Activated CD4-positive, alpha-beta T cell treated with anti-CD3 and anti-CD28 coated beads, Interleukin-2, amount 50 U/mL, for 48 hours (primary cell): ENCODE data around the gene TBKBP1.
"Not testable (repeated sequence)": the region's sequence is repeated elsewhere in the genome, so short reads cannot be mapped to it uniquely, and the experiment has no call there.

Source experiments
- DNase-seq, 2 experiments: peaks; one replicate each; pipeline ENCODE4 v3.0.0-alpha.2; 2020

Gene TBKBP1

GRCh38 chr17:47735139-47735464 lies 41.1 kb downstream of the TBKBP1 start:
- DNase-seq, result no peak

GRCh38 chr17:47735536-47736011 lies 41.6 kb downstream of the TBKBP1 start:
- DNase-seq, result no peak

GRCh38 chr17:47736501-47737495 lies 42.8 kb downstream of the TBKBP1 start:
- DNase-seq, result no peak

- DNase-seq, result no peak
These were observed 44.2 kb downstream of the TBKBP1 start for GRCh38 chr17:47738178-47738577.

GRCh38 chr17:47739150-47739549 lies 45.2 kb downstream of the TBKBP1 start:
- no peak for DNase-seq

GRCh38 chr17:47739945-47740344 lies 46.0 kb downstream of the TBKBP1 start:
- not testable (repeated sequence) for DNase-seq

- DNase-seq, result no peak
These were observed 47.3 kb downstream of the TBKBP1 start for GRCh38 chr17:47741109-47741792.

- no peak for DNase-seq
These were observed 47.8 kb downstream of the TBKBP1 start for GRCh38 chr17:47741793-47742145.

GRCh38 chr17:47742319-47743181 lies 48.6 kb downstream of the TBKBP1 start:
- DNase-seq, result no peak

- DNase-seq, result no peak
These were observed 50.4 kb downstream of the TBKBP1 start for GRCh38 chr17:47744168-47745036.

- DNase-seq, result no peak
These were observed 51.0 kb downstream of the TBKBP1 start for GRCh38 chr17:47745037-47745380.

- no peak for DNase-seq
These were observed 57.5 kb downstream of the TBKBP1 start for GRCh38 chr17:47751471-47751870.

- no peak for DNase-seq
These were observed 63.4 kb downstream of the TBKBP1 start for GRCh38 chr17:47757386-47757785.

- DNase-seq, result no peak
These were observed 66.6 kb downstream of the TBKBP1 start for GRCh38 chr17:47760409-47761140.
